ENCODE measurements around the gene CA4.
"Not testable (repeated sequence)": the region's sequence is repeated elsewhere in the genome, so short reads cannot be mapped to it uniquely, and the experiment has no call there.

The CA4 gene

GRCh38 chr17:60186846-60187745 lies 37.3 kb downstream of the CA4 start:
- not testable (repeated sequence) for H3K9ac ChIP-seq; H3K4me2 ChIP-seq; H3K27ac ChIP-seq; H3K79me2 ChIP-seq (ENCODE audit: insufficient read depth, low read depth); H3K27me3 ChIP-seq (ENCODE audit: insufficient read depth, low read depth); H3K36me3 ChIP-seq (ENCODE audit: insufficient read depth); H3K4me1 ChIP-seq (ENCODE audit: low read depth, poor library complexity, severe bottlenecking); H4K20me1 ChIP-seq (ENCODE audit: insufficient read depth); H3K4me3 ChIP-seq (IDR thresholded peaks at IDR 0.05; ENCODE audit: insufficient read depth, low read depth, low read length); H2AFZ ChIP-seq (ENCODE audit: low read depth)

GRCh38 chr17:60188759-60189158 lies 39.0 kb downstream of the CA4 start:
- no peaks in the 10 kb centered on the region for H4K20me1 ChIP-seq (ENCODE audit: insufficient read depth)
- no peak for TF ChIP-seq CTCF (conservative IDR thresholded peaks at IDR 0.05; ENCODE audit: low read depth, low read length)
- no peaks in the 10 kb centered on the region for H3K36me3 ChIP-seq (ENCODE audit: insufficient read depth)
- no peak overlapping the region for H2AFZ ChIP-seq (ENCODE audit: low read depth)
- H3K27ac ChIP-seq = no peak overlapping the region
- no peaks in the 10 kb centered on the region for H3K4me1 ChIP-seq (ENCODE audit: low read depth, poor library complexity, severe bottlenecking)
- H3K79me2 ChIP-seq (ENCODE audit: insufficient read depth, low read depth) = no peaks in the 10 kb centered on the region
- H3K4me3 ChIP-seq (IDR thresholded peaks at IDR 0.05; ENCODE audit: insufficient read depth, low read depth, low read length) = no peak overlapping the region
- H3K9ac ChIP-seq = no peak overlapping the region
- H3K27me3 ChIP-seq (ENCODE audit: insufficient read depth, low read depth) = no peaks in the 10 kb centered on the region
- no peak overlapping the region for H3K4me2 ChIP-seq

- not testable (repeated sequence) for H3K27ac ChIP-seq; H4K20me1 ChIP-seq (ENCODE audit: insufficient read depth); H2AFZ ChIP-seq (ENCODE audit: low read depth); H3K4me1 ChIP-seq (ENCODE audit: low read depth, poor library complexity, severe bottlenecking); H3K4me3 ChIP-seq (IDR thresholded peaks at IDR 0.05; ENCODE audit: insufficient read depth, low read depth, low read length); H3K9ac ChIP-seq; H3K79me2 ChIP-seq (ENCODE audit: insufficient read depth, low read depth); H3K4me2 ChIP-seq; H3K27me3 ChIP-seq (ENCODE audit: insufficient read depth, low read depth); H3K36me3 ChIP-seq (ENCODE audit: insufficient read depth)
These were observed 40.3 kb downstream of the CA4 start for GRCh38 chr17:60190032-60190431.

- H3K79me2 ChIP-seq (ENCODE audit: insufficient read depth, low read depth); H3K4me2 ChIP-seq; H4K20me1 ChIP-seq (ENCODE audit: insufficient read depth); H3K9ac ChIP-seq; H3K36me3 ChIP-seq (ENCODE audit: insufficient read depth); H2AFZ ChIP-seq (ENCODE audit: low read depth); H3K27ac ChIP-seq; H3K4me1 ChIP-seq (ENCODE audit: low read depth, poor library complexity, severe bottlenecking); H3K27me3 ChIP-seq (ENCODE audit: insufficient read depth, low read depth); H3K4me3 ChIP-seq (IDR thresholded peaks at IDR 0.05; ENCODE audit: insufficient read depth, low read depth, low read length): not testable (repeated sequence)
These were observed 43.3 kb downstream of the CA4 start for GRCh38 chr17:60193032-60193431.

GRCh38 chr17:60193482-60193881 lies 43.7 kb downstream of the CA4 start:
- Histone ChIP-seq H3K27ac (no peak overlapping the region), H2AFZ (ENCODE audit: low read depth) (no peak overlapping the region), H3K79me2 (ENCODE audit: insufficient read depth, low read depth) (no peaks in the 10 kb centered on the region), H3K4me3 (IDR thresholded peaks at IDR 0.05; ENCODE audit: insufficient read depth, low read depth, low read length) (no peak overlapping the region), H3K4me2 (no peak overlapping the region), H4K20me1 (ENCODE audit: insufficient read depth) (no peaks in the 10 kb centered on the region), H3K27me3 (ENCODE audit: insufficient read depth, low read depth) (no peaks in the 10 kb centered on the region), H3K9ac (no peak overlapping the region), H3K4me1 (ENCODE audit: low read depth, poor library complexity, severe bottlenecking) (no peaks in the 10 kb centered on the region), H3K36me3 (ENCODE audit: insufficient read depth) (no peaks in the 10 kb centered on the region)
- no peak for TF ChIP-seq CTCF (conservative IDR thresholded peaks at IDR 0.05; ENCODE audit: low read depth, low read length)

GRCh38 chr17:60194141-60194540 lies 44.4 kb downstream of the CA4 start:
- H3K36me3 ChIP-seq (ENCODE audit: insufficient read depth); H3K4me3 ChIP-seq (IDR thresholded peaks at IDR 0.05; ENCODE audit: insufficient read depth, low read depth, low read length); H3K9ac ChIP-seq; H3K79me2 ChIP-seq (ENCODE audit: insufficient read depth, low read depth); H3K4me2 ChIP-seq; H2AFZ ChIP-seq (ENCODE audit: low read depth); H4K20me1 ChIP-seq (ENCODE audit: insufficient read depth); H3K27me3 ChIP-seq (ENCODE audit: insufficient read depth, low read depth); H3K27ac ChIP-seq; H3K4me1 ChIP-seq (ENCODE audit: low read depth, poor library complexity, severe bottlenecking): not testable (repeated sequence)

- not testable (repeated sequence) for H3K4me1 ChIP-seq (ENCODE audit: low read depth, poor library complexity, severe bottlenecking); H3K27ac ChIP-seq; H3K36me3 ChIP-seq (ENCODE audit: insufficient read depth); H3K9ac ChIP-seq; H3K79me2 ChIP-seq (ENCODE audit: insufficient read depth, low read depth); H2AFZ ChIP-seq (ENCODE audit: low read depth); H3K4me3 ChIP-seq (IDR thresholded peaks at IDR 0.05; ENCODE audit: insufficient read depth, low read depth, low read length); H3K4me2 ChIP-seq; H4K20me1 ChIP-seq (ENCODE audit: insufficient read depth); H3K27me3 ChIP-seq (ENCODE audit: insufficient read depth, low read depth)
These were observed 48.9 kb downstream of the CA4 start for GRCh38 chr17:60198630-60199029.

GRCh38 chr17:60205782-60206181 lies 56.0 kb downstream of the CA4 start:
- H3K4me2 ChIP-seq; H3K27ac ChIP-seq; H4K20me1 ChIP-seq (ENCODE audit: insufficient read depth); H3K27me3 ChIP-seq (ENCODE audit: insufficient read depth, low read depth); H3K4me1 ChIP-seq (ENCODE audit: low read depth, poor library complexity, severe bottlenecking); H3K4me3 ChIP-seq (IDR thresholded peaks at IDR 0.05; ENCODE audit: insufficient read depth, low read depth, low read length); H3K36me3 ChIP-seq (ENCODE audit: insufficient read depth); H3K79me2 ChIP-seq (ENCODE audit: insufficient read depth, low read depth); H2AFZ ChIP-seq (ENCODE audit: low read depth); H3K9ac ChIP-seq: not testable (repeated sequence)

- H4K20me1 ChIP-seq (ENCODE audit: insufficient read depth); H2AFZ ChIP-seq (ENCODE audit: low read depth); H3K27ac ChIP-seq; H3K4me1 ChIP-seq (ENCODE audit: low read depth, poor library complexity, severe bottlenecking); H3K36me3 ChIP-seq (ENCODE audit: insufficient read depth); H3K27me3 ChIP-seq (ENCODE audit: insufficient read depth, low read depth); H3K9ac ChIP-seq; H3K79me2 ChIP-seq (ENCODE audit: insufficient read depth, low read depth); H3K4me3 ChIP-seq (IDR thresholded peaks at IDR 0.05; ENCODE audit: insufficient read depth, low read depth, low read length); H3K4me2 ChIP-seq: not testable (repeated sequence)
These were observed 58.5 kb downstream of the CA4 start for GRCh38 chr17:60208302-60208701.

All from KMS-11 (cell line).